Measurements from ENCODE around the gene STAM.

GRCh38 chr10:17624996-17625395, 19.0 kb upstream of the STAM start:
- no peak for TF ChIP-seq CTCF (IDR thresholded peaks at IDR 0.05; ENCODE audit: insufficient read depth, low read depth, low read length)
- no peak for TF ChIP-seq EZH2 (IDR thresholded peaks at IDR 0.05; ENCODE audit: insufficient read depth, low read length)
